IgD-negative memory B cell (primary cell): ENCODE results near the gene DNAH7. TPM values are rescaled to one million over a fixed set of nuclear protein-coding genes. Genes with fewer than 3 reads are reported as not detected.

Experiments
- H3K27ac Mint-ChIP-seq, 3 donors: one replicate each; pipeline ENCODE4 v1.8.0; 2020 to 2022; ENCODE audit warnings: mild to moderate bottlenecking in 3 of 3, mixed read lengths in 3 of 3, moderate library complexity in 1 of 3
- H3K27me3 Mint-ChIP-seq: one replicate; pipeline ENCODE4 v1.8.0; 2021; ENCODE audit warnings: mixed read lengths
- H3K36me3 Mint-ChIP-seq: one replicate; pipeline ENCODE4 v1.8.0; 2020; ENCODE audit warnings: mild to moderate bottlenecking, mixed read lengths
- H3K4me1 Mint-ChIP-seq, 3 donors: one replicate each; pipeline ENCODE4 v1.8.0; 2020 to 2022; ENCODE audit warnings: mixed read lengths in 3 of 3, mild to moderate bottlenecking in 1 of 3
- H3K4me3 Mint-ChIP-seq, 4 donors: one replicate each; pipeline ENCODE4 v1.8.0; 2020 to 2022; ENCODE audit warnings: mild to moderate bottlenecking in 4 of 4, mixed read lengths in 4 of 4, moderate library complexity in 3 of 4
- H3K9me3 Mint-ChIP-seq, 3 donors: one replicate each; pipeline ENCODE4 v1.8.0; 2020 to 2021; ENCODE audit warnings: mixed read lengths in 3 of 3, mild to moderate bottlenecking in 1 of 3
- polyA plus RNA-seq: library from polyadenylated mRNA; unstranded; fragments of 300-500 nt; fragmentation: Illumina TruSeq; gene quantifications from one replicate; pipeline ENCODE4 v1.2.3, GENCODE V29; 2021

DNAH7 gene
- polyA plus RNA-seq, 1 donor from 2014 or later, result 0.11 TPM

DNA sequence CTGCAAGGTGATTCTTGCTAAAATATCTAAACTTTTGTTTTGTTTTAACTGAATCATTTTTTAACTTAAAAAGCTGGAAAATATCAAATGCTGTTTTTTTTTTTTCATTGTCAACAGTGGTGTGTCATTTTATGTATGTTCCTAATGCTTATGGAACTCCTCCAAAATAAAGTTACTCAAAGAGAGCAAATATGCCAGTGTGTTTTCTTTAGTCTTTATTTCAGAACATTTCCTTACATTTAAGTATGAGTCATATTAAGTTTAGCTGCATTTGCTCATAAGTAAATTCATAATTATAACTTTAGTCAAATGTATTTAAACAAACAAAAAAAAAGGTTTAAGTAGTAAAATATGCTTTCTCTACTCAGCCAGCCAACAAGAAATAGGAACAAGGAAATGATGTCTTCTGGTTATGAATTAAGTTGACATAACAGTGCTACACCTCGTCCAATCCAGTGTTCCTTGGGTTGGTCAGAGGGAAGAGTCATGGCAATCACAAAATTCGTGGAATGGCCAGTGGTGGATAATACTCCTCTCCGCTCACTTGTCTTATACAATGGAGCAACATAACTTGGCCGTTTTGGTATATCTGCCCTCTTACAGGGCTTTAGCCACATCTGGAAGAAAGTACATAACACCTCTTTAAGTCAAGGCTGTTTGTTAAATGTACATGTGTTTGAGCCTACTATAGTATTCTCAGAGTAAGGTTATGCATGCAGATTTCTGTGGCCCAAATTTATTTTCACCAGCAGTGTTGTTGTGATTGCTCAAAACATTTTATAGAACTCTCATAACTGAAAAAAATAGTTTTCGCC, 330.9 kb downstream of the DNAH7 start:
- no peak overlapping the region for H3K4me3 Mint-ChIP-seq
- H3K9me3 Mint-ChIP-seq, result peaks cover 0 to 3% (median 0%) of the 10 kb centered on the region in 3 donors
- no peak overlapping the region for H3K27ac Mint-ChIP-seq
- H3K27me3 Mint-ChIP-seq, result no peaks in the 10 kb centered on the region
- peaks cover 16% of the 10 kb centered on the region for H3K36me3 Mint-ChIP-seq
- H3K4me1 Mint-ChIP-seq, result peaks cover 0 to 2% (median 0%) of the 10 kb centered on the region in 3 donors

DNA sequence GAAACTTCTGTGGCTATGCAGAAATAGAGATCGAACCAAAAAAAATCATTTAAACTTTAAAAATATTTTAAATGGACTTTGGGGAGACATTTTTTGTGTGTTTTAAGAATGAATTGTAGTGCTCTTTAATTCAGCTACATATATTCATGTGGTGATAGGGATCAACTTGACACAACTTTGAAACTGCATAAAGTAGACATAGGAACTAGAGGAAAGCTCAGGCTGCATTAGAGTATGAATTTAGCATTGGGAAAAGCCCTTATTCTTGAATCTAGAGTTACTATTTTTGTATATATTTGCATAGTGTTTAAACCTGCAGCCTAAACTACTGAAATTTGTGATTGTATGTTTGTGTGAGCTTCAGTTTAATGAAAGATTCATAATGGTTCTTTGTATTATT, 333.3 kb downstream of the DNAH7 start:
- Mint-ChIP-seq H3K27me3 (no peaks in the 10 kb centered on the region), H3K4me3 (no peak overlapping the region), H3K27ac (no peak overlapping the region), H3K36me3 (peaks cover 26% of the 10 kb centered on the region), H3K9me3 (peaks cover 0 to 6% (median 0%) of the 10 kb centered on the region in 3 donors), H3K4me1 (peaks cover 0 to 2% (median 2%) of the 10 kb centered on the region in 3 donors)

DNA sequence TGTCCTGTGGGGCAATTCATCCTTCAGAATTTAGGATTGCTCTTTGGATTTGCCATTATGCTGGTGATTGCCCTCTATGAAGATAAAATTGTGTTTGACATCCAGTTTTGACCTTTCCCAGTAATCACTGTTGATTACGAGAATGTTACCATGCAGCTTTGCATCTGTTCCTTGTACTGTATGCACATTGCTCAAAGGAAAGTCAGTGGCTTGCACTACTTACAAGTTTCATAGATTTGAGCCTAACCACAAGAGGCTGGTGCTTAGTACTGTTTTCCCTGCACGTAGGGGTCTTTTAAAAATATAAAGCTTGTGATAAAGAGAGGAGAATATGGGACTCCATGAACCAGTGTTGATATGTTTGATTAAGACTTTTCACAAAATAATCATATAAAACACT, 333.7 kb downstream of the DNAH7 start:
- no peak overlapping the region for H3K27ac Mint-ChIP-seq
- peaks cover 0 to 2% (median 2%) of the 10 kb centered on the region in 3 donors for H3K4me1 Mint-ChIP-seq
- peaks cover 0 to 6% (median 0%) of the 10 kb centered on the region in 3 donors for H3K9me3 Mint-ChIP-seq
- H3K36me3 Mint-ChIP-seq, result peaks cover 30% of the 10 kb centered on the region
- no peak overlapping the region for H3K4me3 Mint-ChIP-seq
- H3K27me3 Mint-ChIP-seq, result no peaks in the 10 kb centered on the region

DNA sequence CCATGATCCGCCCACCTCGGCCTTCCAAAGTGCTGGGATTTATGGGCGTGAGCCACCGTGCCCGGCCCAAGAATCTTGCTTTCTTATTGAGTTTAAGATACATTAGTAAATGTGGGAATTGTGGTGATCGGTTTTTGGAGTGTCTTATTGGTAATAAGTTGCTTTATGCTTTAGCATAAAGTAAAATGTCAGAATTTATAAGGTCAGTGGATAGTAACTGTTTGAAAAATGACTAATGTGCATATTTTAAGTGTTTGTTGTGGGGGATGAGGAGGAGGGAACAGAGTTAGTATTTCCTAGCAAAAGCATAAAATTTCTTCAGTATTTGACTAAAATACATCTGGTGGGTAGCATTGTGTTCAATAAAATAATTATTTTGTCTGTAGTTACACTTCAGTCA, 334.2 kb downstream of the DNAH7 start:
- Mint-ChIP-seq H3K27ac (no peak overlapping the region), H3K36me3 (peaks cover 27% of the 10 kb centered on the region), H3K9me3 (peaks cover 0 to 6% (median 0%) of the 10 kb centered on the region in 3 donors), H3K27me3 (no peaks in the 10 kb centered on the region), H3K4me1 (peaks cover 0 to 2% (median 2%) of the 10 kb centered on the region in 3 donors), H3K4me3 (no peak overlapping the region)

DNA sequence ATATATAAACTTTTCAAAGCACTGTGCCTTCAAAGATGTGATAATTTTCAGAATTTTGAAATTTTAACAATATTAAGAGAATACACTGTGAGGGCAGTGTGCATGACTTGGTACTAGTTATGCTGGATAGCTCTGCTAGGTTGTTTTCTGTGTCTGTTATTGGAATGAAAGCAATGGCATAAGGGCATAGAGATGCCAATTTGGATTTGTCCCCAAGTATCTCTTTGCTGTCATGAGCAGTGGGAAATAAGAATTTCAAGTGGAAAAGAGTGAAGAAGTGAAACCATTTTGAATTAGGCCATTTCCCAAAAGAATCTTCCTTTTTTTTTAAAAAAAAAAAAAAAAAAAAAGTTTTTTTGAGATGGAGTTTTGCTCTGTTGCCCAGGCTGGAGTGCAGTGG, 334.8 kb downstream of the DNAH7 start:
- Mint-ChIP-seq H3K4me3 (no peak overlapping the region), H3K27me3 (no peaks in the 10 kb centered on the region), H3K36me3 (peaks cover 29% of the 10 kb centered on the region), H3K4me1 (peaks cover 0 to 2% (median 2%) of the 10 kb centered on the region in 3 donors), H3K9me3 (peaks cover 0 to 6% (median 0%) of the 10 kb centered on the region in 3 donors), H3K27ac (no peak overlapping the region)

DNA sequence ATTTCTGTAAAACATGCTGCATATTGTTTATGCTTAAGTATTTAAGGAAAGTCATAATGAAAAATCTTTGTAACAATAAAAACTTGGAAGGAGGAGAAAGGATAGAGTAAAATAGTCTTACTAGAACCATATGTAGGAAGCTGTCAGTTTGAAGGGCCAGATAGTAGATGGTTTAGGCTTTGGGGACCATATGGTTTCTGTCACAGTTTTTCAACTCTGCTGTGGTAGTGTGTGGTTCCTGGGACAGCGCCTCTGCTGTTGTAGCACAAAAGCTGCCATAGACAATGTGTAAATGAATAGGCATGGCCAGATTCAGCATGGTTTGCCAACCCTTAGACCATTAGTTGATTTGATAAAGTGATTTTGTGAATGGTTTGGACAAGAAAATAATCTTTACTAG, 336.1 kb downstream of the DNAH7 start:
- Mint-ChIP-seq H3K27me3 (no peaks in the 10 kb centered on the region), H3K36me3 (peaks cover 27% of the 10 kb centered on the region), H3K27ac (no peak overlapping the region), H3K9me3 (peaks cover 0 to 6% (median 0%) of the 10 kb centered on the region in 3 donors), H3K4me1 (peaks cover 0 to 2% (median 2%) of the 10 kb centered on the region in 3 donors), H3K4me3 (no peak overlapping the region)

DNA sequence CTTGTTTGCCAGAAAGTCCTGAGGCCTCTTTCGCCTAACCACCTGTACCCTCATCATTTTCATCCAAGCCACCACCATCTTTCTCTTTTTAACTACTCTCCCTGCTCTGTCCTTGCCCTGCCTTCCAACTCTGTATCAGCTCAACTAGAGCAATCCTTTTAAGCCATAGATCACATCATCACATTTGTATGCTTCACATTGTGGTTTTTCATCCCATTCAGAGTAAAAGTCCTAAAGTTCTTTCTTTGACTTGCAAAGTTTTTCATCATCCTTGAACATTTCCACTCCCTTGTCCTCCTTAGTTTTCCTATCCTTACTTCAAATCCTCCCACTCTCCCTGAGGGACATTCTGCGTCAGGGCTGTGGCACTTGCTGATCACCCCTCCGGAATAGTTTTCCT, 337.7 kb downstream of the DNAH7 start:
- no peaks in the 10 kb centered on the region for H3K27me3 Mint-ChIP-seq
- peaks cover 0 to 2% (median 2%) of the 10 kb centered on the region in 3 donors for H3K4me1 Mint-ChIP-seq
- H3K36me3 Mint-ChIP-seq, result peaks cover 27% of the 10 kb centered on the region
- no peak overlapping the region for H3K27ac Mint-ChIP-seq
- peaks cover 0 to 6% (median 0%) of the 10 kb centered on the region in 3 donors for H3K9me3 Mint-ChIP-seq
- no peak overlapping the region for H3K4me3 Mint-ChIP-seq

DNA sequence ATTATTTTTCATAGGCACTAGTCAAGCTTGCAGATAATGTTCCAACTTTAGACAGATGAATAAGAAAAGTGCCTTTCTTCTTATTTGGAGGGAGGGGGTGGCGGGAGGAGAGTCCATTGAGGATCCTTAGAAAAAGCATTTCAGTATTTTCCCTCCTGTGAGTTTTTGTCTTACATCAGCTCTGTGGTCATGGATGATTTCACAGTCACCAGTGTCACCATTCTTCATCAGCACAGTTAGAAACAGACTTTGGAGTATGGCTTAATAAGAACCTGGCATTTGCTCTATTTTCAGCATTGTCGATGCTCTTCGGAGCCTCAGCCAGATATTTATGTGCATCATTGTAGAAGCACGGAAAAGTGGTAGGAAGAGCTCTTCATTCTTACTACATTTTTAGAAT, 341.5 kb downstream of the DNAH7 start:
- H3K36me3 Mint-ChIP-seq, result peaks cover 25% of the 10 kb centered on the region
- no peaks in the 10 kb centered on the region for H3K4me1 Mint-ChIP-seq
- H3K4me3 Mint-ChIP-seq, result no peak overlapping the region
- peaks cover 0 to 6% (median 0%) of the 10 kb centered on the region in 3 donors for H3K9me3 Mint-ChIP-seq
- H3K27ac Mint-ChIP-seq, result no peak overlapping the region
- no peaks in the 10 kb centered on the region for H3K27me3 Mint-ChIP-seq

DNA sequence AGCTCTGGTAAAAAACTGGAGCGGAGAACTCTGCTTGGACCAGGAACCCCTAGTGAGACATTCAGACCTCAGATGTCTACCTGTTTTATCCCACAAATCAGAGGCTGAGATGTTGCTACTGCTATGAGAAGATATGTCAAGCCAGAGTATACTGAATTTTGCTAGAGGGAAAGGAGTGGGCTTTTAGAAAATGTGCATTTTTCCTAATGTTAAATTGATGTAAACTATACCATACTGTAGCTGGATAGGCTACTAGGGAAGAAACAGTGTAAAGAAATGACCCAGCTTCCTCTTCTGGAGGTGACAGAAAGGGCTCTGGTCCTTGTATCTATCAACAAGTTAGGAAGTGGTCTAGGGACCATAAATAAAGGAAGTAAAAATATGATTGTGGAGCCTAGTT, 346.6 kb downstream of the DNAH7 start:
- H3K27me3 Mint-ChIP-seq, result no peaks in the 10 kb centered on the region
- no peak overlapping the region for H3K4me3 Mint-ChIP-seq
- no peak overlapping the region for H3K27ac Mint-ChIP-seq
- H3K4me1 Mint-ChIP-seq, result peaks cover 0 to 1% (median 1%) of the 10 kb centered on the region in 3 donors
- no peaks in the 10 kb centered on the region for H3K9me3 Mint-ChIP-seq
- H3K36me3 Mint-ChIP-seq, result peaks cover 12% of the 10 kb centered on the region

DNA sequence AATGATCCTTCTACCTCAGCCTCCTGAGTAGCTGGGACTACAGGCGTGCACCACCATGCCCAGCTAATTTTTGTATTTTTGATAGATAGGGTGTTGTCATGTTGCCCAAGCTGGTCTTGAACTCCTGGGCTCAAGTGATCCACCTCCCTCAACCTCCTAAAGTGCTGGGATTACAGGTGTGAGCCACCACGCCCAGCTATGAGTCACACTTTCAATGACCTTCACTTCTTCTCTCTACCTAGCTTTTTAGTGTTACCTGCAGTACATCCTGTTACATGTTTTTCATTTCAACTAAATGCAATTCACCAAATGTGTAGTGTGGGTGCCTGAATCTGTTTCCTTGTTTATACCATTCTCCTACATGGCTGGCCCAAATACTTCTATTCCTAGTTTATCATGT, 347.6 kb downstream of the DNAH7 start:
- H3K27ac Mint-ChIP-seq, result no peak overlapping the region
- H3K4me1 Mint-ChIP-seq, result peaks cover 0 to 1% (median 1%) of the 10 kb centered on the region in 3 donors
- H3K9me3 Mint-ChIP-seq, result no peaks in the 10 kb centered on the region
- peaks cover 16% of the 10 kb centered on the region for H3K36me3 Mint-ChIP-seq
- H3K4me3 Mint-ChIP-seq, result no peak overlapping the region
- H3K27me3 Mint-ChIP-seq, result no peaks in the 10 kb centered on the region

DNA sequence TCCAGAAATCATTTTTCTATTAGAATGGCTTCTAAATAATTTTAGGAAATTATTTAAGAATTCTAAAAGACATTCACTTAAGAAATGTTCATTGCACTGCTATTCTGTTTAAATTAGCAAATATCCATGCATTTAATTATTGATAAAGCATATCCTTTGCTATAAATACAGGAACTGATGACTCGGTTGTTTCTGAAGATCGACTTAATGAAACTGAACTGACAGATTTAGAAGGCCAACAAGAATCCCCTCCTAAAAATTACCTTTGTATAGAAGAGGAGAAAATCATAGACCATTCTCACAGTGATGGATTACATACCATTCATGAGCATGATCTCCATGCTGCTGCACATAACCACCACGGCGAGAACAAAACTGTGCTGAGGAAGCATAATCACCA, 352.2 kb downstream of the DNAH7 start:
- Mint-ChIP-seq H3K4me1 (peaks cover 5 to 11% (median 7%) of the 10 kb centered on the region in 3 donors), H3K9me3 (no peaks in the 10 kb centered on the region), H3K27ac (no peak overlapping the region), H3K27me3 (no peaks in the 10 kb centered on the region), H3K4me3 (no peak overlapping the region), H3K36me3 (peaks cover 18% of the 10 kb centered on the region)

DNA sequence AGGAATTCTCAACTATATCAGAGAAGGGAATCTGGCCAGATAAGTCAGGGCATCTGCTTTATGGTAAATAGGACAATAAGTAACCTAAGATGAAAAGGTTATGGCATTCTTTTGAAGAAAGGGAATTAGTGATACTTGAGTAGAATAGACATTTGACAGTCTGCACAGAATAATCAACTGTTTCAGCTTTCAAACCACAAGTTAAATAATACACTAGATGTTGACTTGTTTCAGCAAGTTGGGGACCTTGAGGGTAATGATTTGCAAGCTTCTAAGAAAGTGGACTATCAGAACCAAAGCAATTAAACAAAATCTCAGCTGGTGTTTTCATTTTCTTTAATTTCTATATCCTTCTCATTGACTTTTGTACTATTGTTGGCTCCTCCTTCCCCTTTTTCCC, 357.2 kb downstream of the DNAH7 start:
- peaks cover 12% of the 10 kb centered on the region for H3K36me3 Mint-ChIP-seq
- no peak overlapping the region for H3K4me3 Mint-ChIP-seq
- no peaks in the 10 kb centered on the region for H3K27me3 Mint-ChIP-seq
- H3K27ac Mint-ChIP-seq, result peak overlapping the region in 1 of 3 donors; percentile 25
- peaks cover 6 to 15% (median 7%) of the 10 kb centered on the region in 3 donors for H3K4me1 Mint-ChIP-seq
- peaks cover 0 to 3% (median 0%) of the 10 kb centered on the region in 3 donors for H3K9me3 Mint-ChIP-seq

DNA sequence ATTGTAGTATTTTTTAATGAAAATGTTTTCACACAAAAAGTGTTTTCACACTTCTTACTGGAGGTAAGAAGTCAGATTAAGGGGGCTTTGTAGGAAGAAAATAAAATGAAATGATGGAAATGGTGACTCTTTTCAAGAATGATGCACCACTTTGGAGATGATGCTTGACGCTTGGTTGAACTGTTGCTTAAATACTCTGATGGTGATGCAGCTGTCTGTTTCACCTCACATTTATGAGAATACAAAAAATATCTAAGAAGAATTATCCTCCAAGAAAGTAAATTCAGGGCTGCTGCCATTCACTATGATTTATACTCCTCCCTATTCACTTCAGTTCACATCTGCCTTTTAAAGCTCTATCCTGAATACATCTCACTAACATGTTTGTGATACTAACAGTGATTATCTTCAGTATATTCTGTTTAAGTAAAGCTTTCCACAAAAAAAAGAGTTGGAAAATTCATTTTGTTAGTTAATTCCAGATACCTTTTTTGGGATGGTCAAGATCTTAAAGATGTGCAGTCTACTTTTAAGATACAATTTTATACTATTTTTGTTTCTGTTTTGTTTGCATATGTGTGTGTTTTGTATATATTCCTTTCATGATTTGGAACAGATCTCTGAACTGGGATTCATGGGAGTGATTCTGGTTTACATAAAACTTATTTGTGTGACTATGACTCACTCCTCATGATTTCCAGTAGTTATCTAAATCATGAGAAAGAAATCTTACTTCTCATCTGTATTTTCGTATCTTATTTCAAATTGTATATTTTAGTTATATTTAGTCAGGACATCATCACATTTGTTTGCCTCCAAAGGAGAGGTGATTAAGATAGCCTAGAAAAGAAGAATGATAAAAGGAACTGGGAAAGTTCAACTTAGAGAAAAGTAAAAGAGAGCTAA, 358.5 kb downstream of the DNAH7 start:
- H3K4me1 Mint-ChIP-seq, result peaks cover 6 to 15% (median 7%) of the 10 kb centered on the region in 3 donors
- no peak overlapping the region for H3K27ac Mint-ChIP-seq
- H3K36me3 Mint-ChIP-seq, result peaks cover 9% of the 10 kb centered on the region
- H3K4me3 Mint-ChIP-seq, result no peak overlapping the region
- peaks cover 0 to 3% (median 0%) of the 10 kb centered on the region in 3 donors for H3K9me3 Mint-ChIP-seq
- no peaks in the 10 kb centered on the region for H3K27me3 Mint-ChIP-seq

DNA sequence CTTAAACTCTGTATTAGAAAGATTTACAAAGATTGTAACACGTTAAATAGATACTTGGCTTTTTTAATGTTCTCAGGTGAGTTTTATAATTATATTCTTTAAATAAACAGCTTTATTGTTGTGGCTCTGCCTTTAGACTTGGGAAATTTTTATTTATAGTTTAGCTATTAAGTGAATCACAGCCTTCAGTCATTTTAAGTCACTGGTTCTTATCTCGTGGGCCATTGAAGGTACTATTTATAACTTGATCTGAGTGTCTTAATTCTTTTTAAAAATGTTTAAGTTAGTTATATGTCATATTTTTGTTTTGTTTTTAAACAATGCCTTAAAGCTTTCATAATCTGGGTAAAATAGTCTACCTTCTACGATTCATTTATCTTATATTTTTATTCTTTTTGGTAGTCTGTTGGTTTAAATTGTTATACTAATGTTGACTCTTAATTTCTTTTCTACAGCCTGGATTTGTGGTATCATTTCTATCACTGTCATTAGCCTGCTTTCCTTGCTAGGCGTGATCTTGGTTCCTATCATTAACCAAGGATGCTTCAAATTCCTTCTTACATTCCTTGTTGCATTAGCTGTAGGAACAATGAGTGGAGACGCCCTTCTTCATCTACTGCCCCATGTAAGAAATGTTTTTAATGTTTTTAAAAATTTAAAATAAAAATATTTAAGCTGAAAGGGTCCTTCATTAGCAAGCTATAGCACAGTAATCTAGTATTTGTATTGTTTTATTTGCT, 362.3 kb downstream of the DNAH7 start:
- Mint-ChIP-seq H3K27me3 (no peaks in the 10 kb centered on the region), H3K9me3 (peaks cover 0 to 3% (median under 1%) of the 10 kb centered on the region in 3 donors), H3K27ac (no peak overlapping the region), H3K36me3 (peaks cover 14% of the 10 kb centered on the region), H3K4me1 (peaks cover 0 to 3% (median 3%) of the 10 kb centered on the region in 3 donors), H3K4me3 (no peak overlapping the region)
